GM12873 (cell line): ENCODE results near the gene ICAM3.

Experiments used
- CTCF ChIP-seq: IDR thresholded peaks from 2 replicates; pipeline ENCODE4 v1.5.1; 2012; ENCODE audit warnings: low read depth, mild to moderate bottlenecking, moderate library complexity, low read length, control low read depth; ENCODE audit not compliant: insufficient read depth; ENCODE audit errors: missing control alignments

ICAM3 gene

GRCh38 chr19:10306327-10306726, 33.1 kb downstream of the ICAM3 start:
- no peak for TF ChIP-seq CTCF

- TF ChIP-seq CTCF: no peak
Observed at GRCh38 chr19:10305139-10305806, 34.2 kb downstream of the ICAM3 start.

- TF ChIP-seq CTCF: no peak
Observed at GRCh38 chr19:10299545-10300458, 39.6 kb downstream of the ICAM3 start.

- TF ChIP-seq CTCF: no peak
Observed at GRCh38 chr19:10295847-10296591, 43.4 kb downstream of the ICAM3 start.

- TF ChIP-seq CTCF: peak; percentile 27
Observed at GRCh38 chr19:10295305-10295846, 44.0 kb downstream of the ICAM3 start.

GRCh38 chr19:10294368-10294697, 45.1 kb downstream of the ICAM3 start:
- no peak for TF ChIP-seq CTCF
